Measurements from ENCODE around the gene TMEM150B. TPM values are rescaled to one million over a fixed set of nuclear protein-coding genes. Genes with fewer than 3 reads are reported as not detected.

Gene TMEM150B
- total RNA-seq, 1 donor, result under 0.01 TPM

- peak overlapping the region; percentile 97 for H2AFZ ChIP-seq (ENCODE audit: low read length)
- H3K27ac ChIP-seq (ENCODE audit: low read depth, low read length), result no peak overlapping the region
- H3K9me3 ChIP-seq (ENCODE audit: low read depth, low read length), result no peaks in the 10 kb centered on the region
- H3K27me3 ChIP-seq (ENCODE audit: insufficient read depth, low read length), result no peaks in the 10 kb centered on the region
- no peak for TF ChIP-seq CTCF (IDR thresholded peaks at IDR 0.05; ENCODE audit: extremely low read depth, low read depth, low read length)
- peak; percentile 43 for DNase-seq (ENCODE audit: insufficient read length, low spot score, missing footprints)
- H3K4me1 ChIP-seq (ENCODE audit: insufficient read depth, low read length), result peaks cover 7% of the 10 kb centered on the region
- no peaks in the 10 kb centered on the region for H4K20me1 ChIP-seq (ENCODE audit: insufficient read depth, low read length)
- no peaks in the 10 kb centered on the region for H3K79me2 ChIP-seq (ENCODE audit: insufficient read depth, low read length)
- peaks cover 20% of the 10 kb centered on the region for H3K36me3 ChIP-seq (ENCODE audit: insufficient read depth, low read length)
- H3K4me2 ChIP-seq (ENCODE audit: insufficient read depth, low read length), result no peak overlapping the region
- peak overlapping the region; percentile 72 for H3K4me3 ChIP-seq (ENCODE audit: insufficient read depth, low read length)
Measured at GRCh38 chr19:55300886-55301458, 24.2 kb downstream of the TMEM150B start.

- H4K20me1 ChIP-seq (ENCODE audit: insufficient read depth, low read length), result no peaks in the 10 kb centered on the region
- H3K27me3 ChIP-seq (ENCODE audit: insufficient read depth, low read length), result no peaks in the 10 kb centered on the region
- H3K9me3 ChIP-seq (ENCODE audit: low read depth, low read length), result no peaks in the 10 kb centered on the region
- H3K4me1 ChIP-seq (ENCODE audit: insufficient read depth, low read length), result peaks cover 7% of the 10 kb centered on the region
- H3K4me3 ChIP-seq (ENCODE audit: insufficient read depth, low read length), result no peak overlapping the region
- H3K4me2 ChIP-seq (ENCODE audit: insufficient read depth, low read length), result no peak overlapping the region
- DNase-seq (ENCODE audit: insufficient read length, low spot score, missing footprints), result peak; percentile 68
- H3K36me3 ChIP-seq (ENCODE audit: insufficient read depth, low read length), result peaks cover 12% of the 10 kb centered on the region
- H2AFZ ChIP-seq (ENCODE audit: low read length), result no peak overlapping the region
- TF ChIP-seq CTCF (IDR thresholded peaks at IDR 0.05; ENCODE audit: extremely low read depth, low read depth, low read length), result no peak
- no peak overlapping the region for H3K27ac ChIP-seq (ENCODE audit: low read depth, low read length)
- H3K79me2 ChIP-seq (ENCODE audit: insufficient read depth, low read length), result no peaks in the 10 kb centered on the region
Measured at GRCh38 chr19:55299991-55300390, 25.1 kb downstream of the TMEM150B start.

- Histone ChIP-seq H4K20me1 (ENCODE audit: insufficient read depth, low read length) (no peaks in the 10 kb centered on the region), H3K4me3 (ENCODE audit: insufficient read depth, low read length) (no peak overlapping the region), H3K36me3 (ENCODE audit: insufficient read depth, low read length) (peaks cover 12% of the 10 kb centered on the region), H3K27me3 (ENCODE audit: insufficient read depth, low read length) (no peaks in the 10 kb centered on the region), H3K9me3 (ENCODE audit: low read depth, low read length) (no peaks in the 10 kb centered on the region), H2AFZ (ENCODE audit: low read length) (no peak overlapping the region), H3K27ac (ENCODE audit: low read depth, low read length) (no peak overlapping the region), H3K79me2 (ENCODE audit: insufficient read depth, low read length) (no peaks in the 10 kb centered on the region), H3K4me2 (ENCODE audit: insufficient read depth, low read length) (no peak overlapping the region), H3K4me1 (ENCODE audit: insufficient read depth, low read length) (peaks cover 7% of the 10 kb centered on the region)
- TF ChIP-seq CTCF (IDR thresholded peaks at IDR 0.05; ENCODE audit: extremely low read depth, low read depth, low read length), result no peak
- no peak for DNase-seq (ENCODE audit: insufficient read length, low spot score, missing footprints)
Measured at GRCh38 chr19:55297267-55297666, 27.9 kb downstream of the TMEM150B start.

GRCh38 chr19:55289117-55289796 lies 35.9 kb downstream of the TMEM150B start:
- TF ChIP-seq CTCF (IDR thresholded peaks at IDR 0.05; ENCODE audit: extremely low read depth, low read depth, low read length), result no peak
- peaks cover 6% of the 10 kb centered on the region for H3K36me3 ChIP-seq (ENCODE audit: insufficient read depth, low read length)
- no peak overlapping the region for H3K27ac ChIP-seq (ENCODE audit: low read depth, low read length)
- peak; percentile 87 for DNase-seq (ENCODE audit: insufficient read length, low spot score, missing footprints)
- H3K9me3 ChIP-seq (ENCODE audit: low read depth, low read length), result no peaks in the 10 kb centered on the region
- no peaks in the 10 kb centered on the region for H3K27me3 ChIP-seq (ENCODE audit: insufficient read depth, low read length)
- H2AFZ ChIP-seq (ENCODE audit: low read length), result no peak overlapping the region
- no peak overlapping the region for H3K4me2 ChIP-seq (ENCODE audit: insufficient read depth, low read length)
- H4K20me1 ChIP-seq (ENCODE audit: insufficient read depth, low read length), result no peaks in the 10 kb centered on the region
- no peaks in the 10 kb centered on the region for H3K79me2 ChIP-seq (ENCODE audit: insufficient read depth, low read length)
- H3K4me1 ChIP-seq (ENCODE audit: insufficient read depth, low read length), result peaks cover 6% of the 10 kb centered on the region
- H3K4me3 ChIP-seq (ENCODE audit: insufficient read depth, low read length), result no peak overlapping the region

Measured in osteoblast (primary cell).